ENCODE measurements around the gene RAB3GAP1. TPM values are rescaled to one million over a fixed set of nuclear protein-coding genes. Genes with fewer than 3 reads are reported as not detected.

Gene RAB3GAP1
- total RNA-seq, 1 donor from 2014 or later, result 46.7 TPM

- Mint-ChIP-seq H3K27me3 (ENCODE audit: unreplicated experiment) (no peaks in the 10 kb centered on the region), H3K27ac (ENCODE audit: unreplicated experiment) (no peak overlapping the region), H3K36me3 (ENCODE audit: unreplicated experiment) (peaks cover 59% of the 10 kb centered on the region), H3K4me3 (ENCODE audit: unreplicated experiment) (no peak overlapping the region), H3K4me1 (ENCODE audit: unreplicated experiment) (peaks cover under 1% of the 10 kb centered on the region), H3K9me3 (ENCODE audit: unreplicated experiment) (no peaks in the 10 kb centered on the region)
- DNase-seq (ENCODE audit: extremely low spot score, unreplicated experiment), result no peak
- TF ChIP-seq CTCF (IDR thresholded peaks at IDR 0.05), result no peak
Measured at GRCh38 chr2:135159191-135159590, 107.1 kb downstream of the RAB3GAP1 start.

GRCh38 chr2:135162377-135162776 lies 110.3 kb downstream of the RAB3GAP1 start:
- H3K27me3 Mint-ChIP-seq (ENCODE audit: unreplicated experiment), result no peaks in the 10 kb centered on the region
- no peak overlapping the region for H3K27ac Mint-ChIP-seq (ENCODE audit: unreplicated experiment)
- TF ChIP-seq CTCF (IDR thresholded peaks at IDR 0.05), result no peak
- H3K4me3 Mint-ChIP-seq (ENCODE audit: unreplicated experiment), result no peak overlapping the region
- no peaks in the 10 kb centered on the region for H3K9me3 Mint-ChIP-seq (ENCODE audit: unreplicated experiment)
- H3K4me1 Mint-ChIP-seq (ENCODE audit: unreplicated experiment), result peaks cover 4% of the 10 kb centered on the region
- H3K36me3 Mint-ChIP-seq (ENCODE audit: unreplicated experiment), result peaks cover 35% of the 10 kb centered on the region
- no peak for DNase-seq (ENCODE audit: extremely low spot score, unreplicated experiment)

GRCh38 chr2:135162786-135163185 lies 110.7 kb downstream of the RAB3GAP1 start:
- peaks cover 4% of the 10 kb centered on the region for H3K4me1 Mint-ChIP-seq (ENCODE audit: unreplicated experiment)
- no peak for TF ChIP-seq CTCF (IDR thresholded peaks at IDR 0.05)

GRCh38 chr2:135163306-135163705 lies 111.2 kb downstream of the RAB3GAP1 start:
- Mint-ChIP-seq H3K9me3 (ENCODE audit: unreplicated experiment) (no peaks in the 10 kb centered on the region), H3K27ac (ENCODE audit: unreplicated experiment) (no peak overlapping the region), H3K36me3 (ENCODE audit: unreplicated experiment) (peaks cover 29% of the 10 kb centered on the region), H3K27me3 (ENCODE audit: unreplicated experiment) (no peaks in the 10 kb centered on the region), H3K4me1 (ENCODE audit: unreplicated experiment) (peaks cover 4% of the 10 kb centered on the region), H3K4me3 (ENCODE audit: unreplicated experiment) (no peak overlapping the region)
- DNase-seq (ENCODE audit: extremely low spot score, unreplicated experiment), result no peak
- no peak for TF ChIP-seq CTCF (IDR thresholded peaks at IDR 0.05)

More at GRCh38 chr2:135162786-135163185, 110.7 kb downstream of the RAB3GAP1 start:
- Mint-ChIP-seq H3K4me3 (ENCODE audit: unreplicated experiment) (no peak overlapping the region), H3K36me3 (ENCODE audit: unreplicated experiment) (peaks cover 33% of the 10 kb centered on the region), H3K27me3 (ENCODE audit: unreplicated experiment) (no peaks in the 10 kb centered on the region), H3K27ac (ENCODE audit: unreplicated experiment) (no peak overlapping the region), H3K9me3 (ENCODE audit: unreplicated experiment) (no peaks in the 10 kb centered on the region)
- DNase-seq (ENCODE audit: extremely low spot score, unreplicated experiment), result no peak

- H3K4me1 Mint-ChIP-seq (ENCODE audit: unreplicated experiment), result peaks cover 4% of the 10 kb centered on the region
- no peak for DNase-seq (ENCODE audit: extremely low spot score, unreplicated experiment)
- peaks cover 29% of the 10 kb centered on the region for H3K36me3 Mint-ChIP-seq (ENCODE audit: unreplicated experiment)
- no peak overlapping the region for H3K27ac Mint-ChIP-seq (ENCODE audit: unreplicated experiment)
- no peak for TF ChIP-seq CTCF (IDR thresholded peaks at IDR 0.05)
- no peaks in the 10 kb centered on the region for H3K9me3 Mint-ChIP-seq (ENCODE audit: unreplicated experiment)
- no peaks in the 10 kb centered on the region for H3K27me3 Mint-ChIP-seq (ENCODE audit: unreplicated experiment)
- no peak overlapping the region for H3K4me3 Mint-ChIP-seq (ENCODE audit: unreplicated experiment)
Measured at GRCh38 chr2:135163901-135164300, 111.8 kb downstream of the RAB3GAP1 start.
